Heart left ventricle (tissue), 16 donors: ENCODE data around the gene RNU7-1. TPM values are rescaled to one million over a fixed set of nuclear protein-coding genes. Genes with fewer than 3 reads are reported as not detected.

Experiments used
- ATAC-seq, 4 donors: fragments of 200-7000 bp; cut with Tn5 transposase; one replicate each; pipeline ENCODE4 v1.9.1; 2020 to 2022; ENCODE audit warnings: moderate library complexity in 4 of 4, mild to moderate bottlenecking in 3 of 4, moderate number of reproducible peaks in 1 of 4
- DNase-seq, 5 donors: peaks; one replicate each; pipeline ENCODE4 v3.0.0-alpha.2; 2020
- H3K27ac ChIP-seq, 12 donors: fragments of 200-600 bp; sonication (generic) in 4 of 12; one replicate each; pipeline versions ENCODE4 v1.5.0 to v1.8.0; 2016 to 2022; ENCODE audit warnings: mild to moderate bottlenecking in 2 of 12
- H3K27me3 ChIP-seq, 9 donors: fragments of 200-600 bp; sonication (generic) in 2 of 9; one replicate each; pipeline versions ENCODE4 v1.5.1 to v1.8.0; 2016 to 2022; ENCODE audit warnings: mild to moderate bottlenecking in 3 of 9
- H3K36me3 ChIP-seq, 9 donors: fragments of 200-600 bp; sonication (generic) in 2 of 9; one replicate each; pipeline versions ENCODE4 v1.5.0 to v1.8.0; 2018 to 2022; ENCODE audit warnings: mild to moderate bottlenecking in 2 of 9
- H3K4me1 ChIP-seq, 12 donors: fragments of 200-600 bp; sonication (generic) in 4 of 12; one replicate each; pipeline versions ENCODE4 v1.5.0 to v1.8.0; 2016 to 2022; ENCODE audit warnings: mild to moderate bottlenecking in 3 of 12
- H3K4me3 ChIP-seq, 12 donors: fragments of 200-600 bp; sonication (generic) in 4 of 12; one replicate each; pipeline versions ENCODE4 v1.5.0 to v1.8.0; 2017 to 2022; ENCODE audit warnings: mild to moderate bottlenecking in 9 of 12, moderate library complexity in 4 of 12
- H3K9me3 ChIP-seq, 12 donors: fragments of 200-600 bp; sonication (generic) in 4 of 12; one replicate each; pipeline versions ENCODE4 v1.5.0 to v1.8.0; 2016 to 2022; ENCODE audit warnings: mild to moderate bottlenecking in 1 of 12
- CTCF ChIP-seq, 12 donors: fragments of 200-600 bp; sonication (generic) in 4 of 12; IDR thresholded peaks; one replicate each; pipeline versions ENCODE4 v1.5.0 to v1.8.0; 2018 to 2022; ENCODE audit warnings: antibody characterized with exemption in 12 of 12, mild to moderate bottlenecking in 5 of 12
- POLR2A ChIP-seq, 2 donors: fragments of 450-650 bp; IDR thresholded peaks; one replicate each; pipeline ENCODE4 v1.6.1; 2017; ENCODE audit warnings: antibody characterized with exemption in 2 of 2, mild to moderate bottlenecking in 2 of 2, moderate library complexity in 2 of 2
- WGBS, 4 donors: extraction: QIAGEN DNeasy Blood & Tissue Kit in 2 of 4; methylation state at CpG; one replicate each; pipeline versions ENCODE4 v1.1.5 to v1.1.7; 2013 to 2018; 5-methylcytosine and 5-hydroxymethylcytosine counted together
- intact Hi-C, 10 donors: fragments of 100-400 bp; cut with DNase I; formaldehyde crosslinking; loops; one replicate each; pipeline versions ENCODE4 v1.11.1 to v1.14.2; 2022
- polyA plus RNA-seq, 2 donors: library from polyadenylated mRNA; stranded (reverse); fragments of 200-250 nt; gene quantifications; one replicate each; pipeline ENCODE4 v1.2.3, GENCODE V29; 2013
- total RNA-seq, 9 donors: library from RNA; depleted of rRNA in 2 of 9; stranded (reverse); fragments of >200 nt in 2 of 9; fragmentation: NEBNext Ultra II Directional in 3 of 9; extraction: Animal tissue kit (Norgen Biotek cat#: 25700) in 3 of 9; gene quantifications; one replicate each; pipeline versions ENCODE4 v1.1.0 to v1.2.4, GENCODE V29; 2016 to 2023
- donor health status: ischemic (EF 13 %, LVEDD 7.1; RV severe dilation, severe dysfunction).
- donor health status: healthy with polysubstance abuse.
- donor health status: DM: no; HTN: yes; CAD: no.
- donor health status: DM: no; HTN: no; CAD: no.
- donor health status: ischemic (EF 25% LVEDD 6.9; RV normal size, moderate dysfunction).
- donor health status: ischemic (EF 25% LVEDD 5.7; RV mildly dilated, moderate dysfunction).
- donor health status: healthy.
- donor health status: DM: yes; HTN: yes; CAD: no.
- donor health status: ischemic (EF 35%, LVEDD 5.7; RV mildly dilated, moderate dysfunction).
- donor health status: nonischemic (EF 11% LVEDD 7.7; RV severe dilation, severe dysfunction).
- donor health status: DM: yes; HTN: yes; CAD: no.
- donor health status: PGD.
- donor health status: ischemic (EF 29% LVEDD 5.4; RV normal size, mild dysfunction).
- donor health status: nonischemic (EF 23%, LVEDD 6.1; RV moderate dilation, normal function).

RNU7-1 gene
- total and polyA plus RNA-seq, 11 donors, result not detected

- Histone ChIP-seq H3K9me3 (no peaks in the 10 kb centered on the region), H3K27ac (peak overlapping the region in 4 of 12 donors; percentile 67 to 81 (median 75)), H3K4me1 (peaks cover 6 to 50% (median 40%) of the 10 kb centered on the region in 12 donors), H3K27me3 (no peaks in the 10 kb centered on the region), H3K4me3 (no peak overlapping the region), H3K36me3 (peaks cover 0 to 46% (median 40%) of the 10 kb centered on the region in 9 donors)
- intact Hi-C loops, result loop anchor here in 9 of 10 donors (1.0 to 10.0 kb wide), 10 partner anchors 21 to 147 kb away; partner anchors contain the start of genes C12orf57 (in 8 of the 9), SPSB2 (in 3 of the 9), C1R (in 1 of the 9) and LPCAT3 (in 1 of the 9)
- TF ChIP-seq POLR2A (IDR thresholded peaks at IDR 0.05) (no peak), CTCF (IDR thresholded peaks at IDR 0.05) (no peak)
- DNase-seq (no peak), ATAC-seq (no peak)
- WGBS, 4 donors, result 70 to 84% (median 83%) methylated on average over 4 of the region's 4 CpGs
Observed at GRCh38 chr12:6965714-6966113, 22.1 kb downstream of the RNU7-1 start.

GRCh38 chr12:6966351-6966750, 22.7 kb downstream of the RNU7-1 start:
- ATAC-seq, result no peak
- intact Hi-C loops, result loop anchor here in 5 of 10 donors (5.0 to 10.0 kb wide), 6 partner anchors 51 to 146 kb away; partner anchors contain the start of genes SPSB2 (in 2 of the 5), C1R (in 1 of the 5), LPCAT3 (in 1 of the 5) and TPI1 (in 1 of the 5)
- TF ChIP-seq POLR2A (IDR thresholded peaks at IDR 0.05), result no peak
- TF ChIP-seq CTCF (IDR thresholded peaks at IDR 0.05), result no peak
- no peak for DNase-seq
- H3K27me3 ChIP-seq, result no peaks in the 10 kb centered on the region
- peaks cover 0 to 46% (median 40%) of the 10 kb centered on the region in 9 donors for H3K36me3 ChIP-seq
- WGBS, 4 donors, result 72 to 83% (median 83%) methylated on average over 7 of the region's 7 CpGs
- peaks cover 6 to 47% (median 37%) of the 10 kb centered on the region in 12 donors for H3K4me1 ChIP-seq
- no peak overlapping the region for H3K4me3 ChIP-seq
- no peaks in the 10 kb centered on the region for H3K9me3 ChIP-seq
- no peak overlapping the region for H3K27ac ChIP-seq

GRCh38 chr12:6967651-6968100, 24.1 kb downstream of the RNU7-1 start:
- TF ChIP-seq CTCF (IDR thresholded peaks at IDR 0.05) (no peak), POLR2A (IDR thresholded peaks at IDR 0.05) (no peak)
- intact Hi-C loops, result loop anchor here in 5 of 10 donors (5.0 to 10.0 kb wide), 6 partner anchors 50 to 145 kb away; partner anchors contain the start of genes SPSB2 (in 2 of the 5), C1R (in 1 of the 5), LPCAT3 (in 1 of the 5) and TPI1 (in 1 of the 5)
- H3K27ac ChIP-seq, result no peak overlapping the region
- no peak for ATAC-seq
- no peaks in the 10 kb centered on the region for H3K27me3 ChIP-seq
- 89 to 90% (median 90%) methylated on average over 10 of the region's 10 CpGs for WGBS, 4 donors
- H3K36me3 ChIP-seq, result peaks cover 0 to 46% (median 40%) of the 10 kb centered on the region in 9 donors
- H3K4me1 ChIP-seq, result peaks cover 4 to 43% (median 31%) of the 10 kb centered on the region in 12 donors
- peak in 1 of 5 donors; percentile 24 for DNase-seq
- H3K9me3 ChIP-seq, result no peaks in the 10 kb centered on the region
- no peak overlapping the region for H3K4me3 ChIP-seq

GRCh38 chr12:6968426-6968825, 24.8 kb downstream of the RNU7-1 start:
- intact Hi-C loops, result loop anchor here in 5 of 10 donors (5.0 to 10.0 kb wide), 6 partner anchors 49 to 144 kb away; partner anchors contain the start of genes SPSB2 (in 2 of the 5), C1R (in 1 of the 5), LPCAT3 (in 1 of the 5) and TPI1 (in 1 of the 5)

More at GRCh38 chr12:6968426-6968825, 24.8 kb downstream of the RNU7-1 start:
- TF ChIP-seq POLR2A (IDR thresholded peaks at IDR 0.05) (no peak), CTCF (IDR thresholded peaks at IDR 0.05) (no peak)
- DNase-seq (peak in 1 of 5 donors; percentile 16), ATAC-seq (no peak)
- no peaks in the 10 kb centered on the region for H3K27me3 ChIP-seq
- peaks cover 4 to 40% (median 31%) of the 10 kb centered on the region in 12 donors for H3K4me1 ChIP-seq
- H3K27ac ChIP-seq, result no peak overlapping the region
- H3K9me3 ChIP-seq, result no peaks in the 10 kb centered on the region
- WGBS, 4 donors, result 63 to 85% (median 82%) methylated on average over 7 to 9 of the region's 9 CpGs
- no peak overlapping the region for H3K4me3 ChIP-seq
- H3K36me3 ChIP-seq, result peaks cover 0 to 46% (median 40%) of the 10 kb centered on the region in 9 donors
